Caco-2 (cell line): ENCODE data around the gene ABCB1. TPM values are rescaled to one million over a fixed set of nuclear protein-coding genes. Genes with fewer than 3 reads are reported as not detected.

Source experiments
- BruUV-seq: library from RNA; stranded (reverse); fragments of 400-500 nt; replicated peaks from 2 replicates; lab custom pipeline; 2021; lab: Mats Ljungman, UMichigan
- CTCF ChIA-PET: fragments of 300-600 bp; sonication (Branson Sonifier 250); formaldehyde crosslinking; loops from one replicate; lab custom pipeline; 2022; ENCODE audit warnings: antibody characterized with exemption; lab: Charles Lee
- POLR2A ChIA-PET: fragments of 300-600 bp; sonication (Branson Sonifier 250); formaldehyde crosslinking; loops from one replicate; lab custom pipeline; 2022; ENCODE audit warnings: antibody characterized with exemption; lab: Charles Lee
- DNase-seq, 2 experiments: peaks; one replicate each; pipeline versions ENCODE4 v3.0.0 to v3.0.0-alpha.2; 2020 to 2022
- H3K27me3 ChIP-seq: replicated peaks from 2 replicates; pipeline ENCODE4 v1.6.0; 2011; ENCODE audit warnings: low read length; ENCODE audit not compliant: control insufficient read depth, insufficient read depth
- H3K36me3 ChIP-seq: 2 replicates; pipeline ENCODE4 v1.5.1; 2011; ENCODE audit warnings: low read length; ENCODE audit not compliant: control insufficient read depth, insufficient read depth
- H3K4me1 ChIP-seq: fragments of 250-450 bp; sonication (Bioruptor Pico); 2 replicates; pipeline ENCODE4 v1.5.1; 2020; ENCODE audit warnings: mild to moderate bottlenecking
- H3K4me3 ChIP-seq: 2 replicates; pipeline ENCODE4 v1.5.1; 2011; ENCODE audit warnings: low read depth, mild to moderate bottlenecking, control low read depth, low read length
- H3K9me3 ChIP-seq: fragments of 250-450 bp; sonication (Bioruptor Pico); 2 replicates; pipeline ENCODE4 v1.5.1; 2020; ENCODE audit warnings: mild to moderate bottlenecking, moderate library complexity
- H3K27ac Mint-ChIP-seq: one replicate; pipeline ENCODE4 v1.8.0; 2022; ENCODE audit warnings: mixed read lengths; ENCODE audit not compliant: unreplicated experiment
- H3K27me3 Mint-ChIP-seq: one replicate; pipeline ENCODE4 v1.8.0; 2022; ENCODE audit warnings: mixed read lengths; ENCODE audit not compliant: insufficient read depth, unreplicated experiment
- H3K36me3 Mint-ChIP-seq: one replicate; pipeline ENCODE4 v1.8.0; 2022; ENCODE audit warnings: mild to moderate bottlenecking, mixed read lengths; ENCODE audit not compliant: insufficient read depth, unreplicated experiment
- H3K4me1 Mint-ChIP-seq: one replicate; pipeline ENCODE4 v1.8.0; 2022; ENCODE audit warnings: low read depth, mixed read lengths; ENCODE audit not compliant: unreplicated experiment
- H3K4me3 Mint-ChIP-seq: one replicate; pipeline ENCODE4 v1.8.0; 2022; ENCODE audit warnings: mild to moderate bottlenecking, moderate library complexity, mixed read lengths; ENCODE audit not compliant: unreplicated experiment
- H3K9me3 Mint-ChIP-seq: one replicate; pipeline ENCODE4 v1.8.0; 2022; ENCODE audit warnings: mixed read lengths; ENCODE audit not compliant: unreplicated experiment
- intact Hi-C: fragments of 100-400 bp; cut with micrococcal nuclease; formaldehyde crosslinking; loops from one replicate; pipeline ENCODE4 v1.10.0; 2022; ENCODE audit not compliant: unreplicated experiment
- total RNA-seq: library from RNA; stranded (reverse); gene quantifications from 2 replicates; pipeline ENCODE4 v1.2.3, GENCODE V29; 2022
- TF ChIP-seq, protein P1 (sequence below), 2 experiments: fragments of 200-600 bp in 1 of 2; IDR thresholded peaks; 1 replicate in 1 of 2; 2 replicates in 1 of 2; pipeline versions ENCODE4 v1.5.1 to v1.8.0; 2011 to 2022; ENCODE audit warnings: antibody characterized with exemption in 1 of 2, control low read depth in 1 of 2, inconsistent platforms in 1 of 2, low read depth in 1 of 2, low read length in 1 of 2, mild to moderate bottlenecking in 1 of 2, moderate library complexity in 1 of 2; ENCODE audit not compliant: insufficient read depth in 1 of 2, severe bottlenecking in 1 of 2, unreplicated experiment in 1 of 2

ABCB1 gene
- total RNA-seq, 1 experiment from 2014 or later: 34.6 TPM

DNA sequence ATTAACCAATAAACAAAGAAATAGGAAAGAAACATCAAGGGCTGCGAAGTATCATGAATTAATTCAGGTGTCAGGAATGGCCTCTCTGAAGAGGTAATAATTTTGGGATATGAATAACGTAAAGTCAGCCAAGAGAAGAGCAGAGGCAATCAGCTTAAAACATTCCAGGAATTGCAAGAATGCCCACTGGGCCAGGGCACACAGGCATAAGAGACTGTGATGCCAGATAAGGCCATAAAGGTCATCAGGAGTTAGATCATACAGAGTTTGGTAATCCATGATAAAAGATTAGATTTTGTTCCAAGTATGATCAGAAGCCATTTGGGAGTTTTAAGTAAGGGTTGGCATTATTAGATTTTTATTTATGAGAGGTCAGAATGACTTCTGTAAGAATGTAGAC is 72.0 kb downstream of the ABCB1 start:
- H3K9me3 ChIP-seq: no peaks in the 10 kb centered on the region
- Mint-ChIP-seq H3K27ac (no peak overlapping the region), H3K4me1 (peaks cover 12% of the 10 kb centered on the region), H3K36me3 (no peaks in the 10 kb centered on the region), H3K4me3 (no peak overlapping the region), H3K9me3 (no peaks in the 10 kb centered on the region), H3K27me3 (no peaks in the 10 kb centered on the region)
- BruUV-seq: no TSS peak
- peaks cover 4% of the 10 kb centered on the region; the same call in 1 of the 2 replicates for H3K4me1 ChIP-seq
- DNase-seq: no peak
- no peaks in the 10 kb centered on the region for H3K36me3 ChIP-seq
- intact Hi-C loops: no loop called here
- POLR2A ChIA-PET: no interaction called here
- H3K27me3 ChIP-seq: no peaks in the 10 kb centered on the region
- TF ChIP-seq, protein P1, sequence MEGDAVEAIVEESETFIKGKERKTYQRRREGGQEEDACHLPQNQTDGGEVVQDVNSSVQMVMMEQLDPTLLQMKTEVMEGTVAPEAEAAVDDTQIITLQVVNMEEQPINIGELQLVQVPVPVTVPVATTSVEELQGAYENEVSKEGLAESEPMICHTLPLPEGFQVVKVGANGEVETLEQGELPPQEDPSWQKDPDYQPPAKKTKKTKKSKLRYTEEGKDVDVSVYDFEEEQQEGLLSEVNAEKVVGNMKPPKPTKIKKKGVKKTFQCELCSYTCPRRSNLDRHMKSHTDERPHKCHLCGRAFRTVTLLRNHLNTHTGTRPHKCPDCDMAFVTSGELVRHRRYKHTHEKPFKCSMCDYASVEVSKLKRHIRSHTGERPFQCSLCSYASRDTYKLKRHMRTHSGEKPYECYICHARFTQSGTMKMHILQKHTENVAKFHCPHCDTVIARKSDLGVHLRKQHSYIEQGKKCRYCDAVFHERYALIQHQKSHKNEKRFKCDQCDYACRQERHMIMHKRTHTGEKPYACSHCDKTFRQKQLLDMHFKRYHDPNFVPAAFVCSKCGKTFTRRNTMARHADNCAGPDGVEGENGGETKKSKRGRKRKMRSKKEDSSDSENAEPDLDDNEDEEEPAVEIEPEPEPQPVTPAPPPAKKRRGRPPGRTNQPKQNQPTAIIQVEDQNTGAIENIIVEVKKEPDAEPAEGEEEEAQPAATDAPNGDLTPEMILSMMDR (IDR thresholded peaks at IDR 0.05; ENCODE audit: insufficient read depth in 1 of 2, low read depth in 1 of 2, low read length in 1 of 2, severe bottlenecking in 1 of 2, unreplicated experiment in 1 of 2): no peak
- H3K4me3 ChIP-seq: no peak overlapping the region
- CTCF ChIA-PET: no interaction called here

GRCh38 chr7:87518735-87519134 is 81.9 kb downstream of the ABCB1 start:
- Mint-ChIP-seq H3K27ac (no peak overlapping the region), H3K4me1 (no peaks in the 10 kb centered on the region), H3K9me3 (no peaks in the 10 kb centered on the region), H3K4me3 (no peak overlapping the region), H3K27me3 (no peaks in the 10 kb centered on the region), H3K36me3 (peaks cover 8% of the 10 kb centered on the region)
- Histone ChIP-seq H3K4me1 (no peaks in the 10 kb centered on the region), H3K27me3 (no peaks in the 10 kb centered on the region), H3K9me3 (no peaks in the 10 kb centered on the region), H3K4me3 (no peak overlapping the region), H3K36me3 (no peaks in the 10 kb centered on the region)
- BruUV-seq: no TSS peak
- intact Hi-C loops: no loop called here
- ChIA-PET CTCF (no interaction called here), POLR2A (no interaction called here)
- DNase-seq: no peak
- TF ChIP-seq, protein P1 (IDR thresholded peaks at IDR 0.05; ENCODE audit: insufficient read depth in 1 of 2, low read depth in 1 of 2, low read length in 1 of 2, severe bottlenecking in 1 of 2, unreplicated experiment in 1 of 2): no peak

- H3K36me3 ChIP-seq: no peaks in the 10 kb centered on the region
- CTCF ChIA-PET: no interaction called here
- H3K27ac Mint-ChIP-seq: no peak overlapping the region
- intact Hi-C loops: no loop called here
- no peak for DNase-seq
- POLR2A ChIA-PET: no interaction called here
- H3K36me3 Mint-ChIP-seq: peaks cover 8% of the 10 kb centered on the region
- H3K4me1 ChIP-seq: no peaks in the 10 kb centered on the region
- H3K9me3 Mint-ChIP-seq: no peaks in the 10 kb centered on the region
- H3K4me3 Mint-ChIP-seq: no peak overlapping the region
- no peaks in the 10 kb centered on the region for H3K27me3 Mint-ChIP-seq
- BruUV-seq: no TSS peak
- no peaks in the 10 kb centered on the region for H3K9me3 ChIP-seq
- TF ChIP-seq, protein P1 (IDR thresholded peaks at IDR 0.05; ENCODE audit: insufficient read depth in 1 of 2, low read depth in 1 of 2, low read length in 1 of 2, severe bottlenecking in 1 of 2, unreplicated experiment in 1 of 2): no peak
- no peak overlapping the region for H3K4me3 ChIP-seq
- H3K4me1 Mint-ChIP-seq: no peaks in the 10 kb centered on the region
- no peaks in the 10 kb centered on the region for H3K27me3 ChIP-seq
These were observed 82.8 kb downstream of the ABCB1 start for GRCh38 chr7:87517891-87518290.
